Ascending aorta (tissue), 2 donors: ENCODE results near the gene GHRH. TPM values are rescaled to one million over a fixed set of nuclear protein-coding genes. Genes with fewer than 3 reads are reported as not detected.

Experiments used
- DNase-seq, 2 donors: peaks; one replicate each; pipeline ENCODE4 v3.0.0-alpha.2; 2019; ENCODE audit warnings: low spot score in 2 of 2
- H3K27ac ChIP-seq, 2 donors: fragments of 200-600 bp; sonication (generic); one replicate each; pipeline ENCODE4 v1.5.1; 2016 to 2017; ENCODE audit warnings: mild to moderate bottlenecking in 1 of 2
- H3K27me3 ChIP-seq: fragments of 200-600 bp; sonication (generic); one replicate; pipeline ENCODE4 v1.5.1; 2017
- H3K36me3 ChIP-seq, 2 donors: fragments of 200-600 bp; sonication (generic); one replicate each; pipeline ENCODE4 v1.5.1; 2016
- H3K4me1 ChIP-seq, 2 donors: fragments of 200-600 bp; sonication (generic); one replicate each; pipeline ENCODE4 v1.5.1; 2016 to 2017; ENCODE audit warnings: mild to moderate bottlenecking in 1 of 2
- H3K4me3 ChIP-seq, 2 donors: fragments of 200-600 bp; sonication (generic); one replicate each; pipeline ENCODE4 v1.5.1; 2016 to 2017; ENCODE audit warnings: mild to moderate bottlenecking in 1 of 2
- H3K9me3 ChIP-seq, 2 donors: fragments of 200-600 bp; sonication (generic); one replicate each; pipeline ENCODE4 v1.5.1; 2016
- CTCF ChIP-seq, 3 experiments: fragments of 200-600 bp in 2 of 3; fragments of 450-650 bp in 1 of 3; sonication (generic) in 2 of 3; IDR thresholded peaks; one replicate each; pipeline ENCODE4 v1.5.1; 2016 to 2019; ENCODE audit warnings: antibody characterized with exemption in 3 of 3, mild to moderate bottlenecking in 1 of 3, moderate library complexity in 1 of 3
- intact Hi-C: fragments of 100-400 bp; cut with DNase I; formaldehyde crosslinking; loops from one replicate; pipeline ENCODE4 v1.15.1; 2023
- total RNA-seq: library from RNA; depleted of rRNA; stranded (reverse); fragments of >200 nt; gene quantifications from one replicate; pipeline ENCODE4 v1.1.0, GENCODE V29; 2016

Gene GHRH
- total RNA-seq, 1 donor from 2014 or later: not detected

DNA sequence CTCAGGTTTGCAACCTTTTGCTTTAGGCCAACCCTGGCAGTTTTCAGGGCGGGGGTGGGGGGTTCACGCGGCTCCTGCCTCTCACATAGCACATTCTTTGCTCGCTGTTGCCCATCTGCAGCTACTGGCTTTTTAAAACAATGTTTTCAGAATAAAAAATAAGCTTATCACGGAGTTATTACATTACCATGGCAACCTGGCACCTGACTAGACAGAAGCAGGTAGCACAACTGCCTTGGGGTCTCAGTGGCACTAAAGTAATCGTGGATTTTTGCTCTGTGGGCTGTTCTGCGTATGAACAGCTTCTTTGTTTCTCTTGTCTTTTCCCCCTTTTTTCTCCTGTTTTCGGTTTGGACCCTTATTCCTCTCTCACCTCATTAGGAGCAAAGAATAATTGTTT is 18.8 kb upstream of the GHRH start:
- Histone ChIP-seq H3K36me3 (no peaks in the 10 kb centered on the region), H3K4me3 (no peak overlapping the region), H3K27me3 (no peaks in the 10 kb centered on the region), H3K4me1 (peaks cover 0 to 7% of the 10 kb centered on the region in 2 donors), H3K27ac (no peak overlapping the region), H3K9me3 (no peaks in the 10 kb centered on the region)
- TF ChIP-seq CTCF (IDR thresholded peaks at IDR 0.05): no peak
- intact Hi-C loops: no loop called here
- no peak for DNase-seq

GRCh38 chr20:37279820-37280219 is 18.2 kb upstream of the GHRH start:
- DNase-seq: no peak
- Histone ChIP-seq H3K4me3 (no peak overlapping the region), H3K36me3 (no peaks in the 10 kb centered on the region), H3K27me3 (no peaks in the 10 kb centered on the region), H3K27ac (no peak overlapping the region), H3K9me3 (no peaks in the 10 kb centered on the region), H3K4me1 (peaks cover 0 to 7% of the 10 kb centered on the region in 2 donors)
- TF ChIP-seq CTCF (IDR thresholded peaks at IDR 0.05): no peak
- intact Hi-C loops: no loop called here

DNA sequence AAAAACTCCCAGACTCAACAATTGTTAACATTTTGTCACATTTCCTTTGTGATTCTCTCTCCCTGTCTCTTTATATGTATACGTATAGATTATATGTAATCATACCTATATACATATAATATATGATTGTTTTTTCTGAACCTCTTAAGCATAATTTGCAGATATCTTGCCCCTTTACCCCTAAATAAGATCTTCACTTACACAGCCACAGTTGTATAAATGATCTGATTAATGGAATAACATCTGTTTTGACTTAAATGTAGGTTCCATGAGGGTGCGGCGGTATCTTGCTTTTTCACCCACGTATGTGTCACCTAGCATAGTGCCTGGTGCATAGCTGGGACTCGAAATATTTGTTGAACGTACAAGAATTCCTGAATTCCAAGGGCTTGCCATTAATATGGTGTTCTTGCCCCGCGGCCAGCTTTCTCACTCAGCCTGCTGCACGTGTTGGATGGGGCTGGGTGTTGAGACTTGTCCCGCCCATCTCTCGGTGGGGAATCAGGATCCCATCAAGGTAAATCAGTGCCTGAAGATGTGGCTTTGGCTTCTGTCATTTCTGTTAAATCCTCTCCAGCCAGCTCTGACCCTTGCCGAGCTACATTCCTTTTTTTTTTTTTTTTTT is 17.5 kb upstream of the GHRH start:
- TF ChIP-seq CTCF (IDR thresholded peaks at IDR 0.05): no peak
- H3K9me3 ChIP-seq: no peaks in the 10 kb centered on the region
- no peak overlapping the region for H3K27ac ChIP-seq
- DNase-seq: no peak
- no peak overlapping the region for H3K4me3 ChIP-seq
- no peaks in the 10 kb centered on the region for H3K36me3 ChIP-seq
- peaks cover 0 to 7% of the 10 kb centered on the region in 2 donors for H3K4me1 ChIP-seq
- H3K27me3 ChIP-seq: no peaks in the 10 kb centered on the region
- intact Hi-C loops: no loop called here

DNA sequence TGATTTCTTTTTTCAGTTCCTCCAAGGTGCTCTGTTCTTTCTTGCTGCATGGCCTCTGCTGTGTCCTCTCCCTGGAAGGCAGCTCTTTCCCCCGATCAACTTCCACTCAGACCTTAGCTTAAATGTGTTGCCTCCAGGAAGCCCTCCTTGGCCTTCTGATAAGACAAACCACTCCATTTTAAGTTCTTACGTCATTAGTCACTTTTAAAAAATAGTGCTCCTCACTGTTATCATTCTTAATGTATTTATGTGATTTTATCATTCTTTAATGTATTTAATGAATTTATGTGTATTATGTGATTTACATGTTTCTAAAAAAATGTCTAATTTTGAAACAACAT is 15.6 kb upstream of the GHRH start:
- Histone ChIP-seq H3K4me1 (peaks cover 0 to 7% of the 10 kb centered on the region in 2 donors), H3K9me3 (no peaks in the 10 kb centered on the region), H3K27ac (no peak overlapping the region), H3K4me3 (no peak overlapping the region), H3K36me3 (no peaks in the 10 kb centered on the region), H3K27me3 (no peaks in the 10 kb centered on the region)
- intact Hi-C loops: no loop called here
- TF ChIP-seq CTCF (IDR thresholded peaks at IDR 0.05): no peak
- DNase-seq: no peak

GRCh38 chr20:37276494-37277252 is 15.1 kb upstream of the GHRH start:
- peak; percentile 14 to 71 (median 59) for TF ChIP-seq CTCF (IDR thresholded peaks at IDR 0.05)
- peak in 1 of 2 donors; percentile 77 for DNase-seq
- no peak overlapping the region for H3K4me3 ChIP-seq
- H3K27ac ChIP-seq: no peak overlapping the region
- no peaks in the 10 kb centered on the region for H3K27me3 ChIP-seq
- H3K4me1 ChIP-seq: peaks cover 0 to 7% of the 10 kb centered on the region in 2 donors
- intact Hi-C loops: loop anchor here (1.0 kb wide), 1 partner anchor 108 kb away; no protein-coding TSS in a partner anchor
- H3K36me3 ChIP-seq: no peaks in the 10 kb centered on the region
- no peaks in the 10 kb centered on the region for H3K9me3 ChIP-seq
